GM10266 (cell line): ENCODE results near the gene ANO10.

Experiments used
- DNase-seq: peaks from one replicate; pipeline ENCODE4 v3.0.0; 2012; ENCODE audit errors: extremely low spot score
- CTCF ChIP-seq: IDR thresholded peaks from 2 replicates; pipeline ENCODE4 v1.5.1; 2012; ENCODE audit warnings: mild to moderate bottlenecking, low read depth; ENCODE audit not compliant: control insufficient read depth, insufficient read depth; ENCODE audit errors: missing control alignments

ANO10 gene

GRCh38 chr3:43512754-43513404 is 108.9 kb downstream of the ANO10 start:
- TF ChIP-seq CTCF = no peak
- DNase-seq = no peak

DNA sequence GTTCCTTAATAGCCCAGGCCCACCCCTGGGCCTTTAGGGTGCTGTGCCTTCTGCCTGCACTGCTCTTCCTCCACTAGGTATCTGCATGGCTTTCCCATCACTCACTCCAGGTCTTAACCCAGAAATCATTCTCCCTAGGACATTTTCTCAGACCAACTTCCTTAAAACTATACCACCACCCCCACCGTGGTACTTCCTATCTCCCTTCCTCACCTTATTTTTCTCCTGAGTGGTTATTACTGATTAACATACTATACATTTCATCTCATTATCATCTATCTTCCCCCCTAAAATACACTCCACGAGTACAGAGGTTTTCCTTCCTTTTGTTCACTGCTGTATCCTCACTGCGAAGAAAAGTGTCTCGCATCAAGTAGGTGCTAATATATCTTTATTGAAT is 115.2 kb downstream of the ANO10 start:
- no peak for DNase-seq
- no peak for TF ChIP-seq CTCF

GRCh38 chr3:43505351-43505750 is 116.5 kb downstream of the ANO10 start:
- TF ChIP-seq CTCF = no peak
- no peak for DNase-seq

- DNase-seq = no peak
- TF ChIP-seq CTCF = peak; percentile 30
Observed at GRCh38 chr3:43503067-43503728, 118.6 kb downstream of the ANO10 start.

- DNase-seq = no peak
- TF ChIP-seq CTCF = no peak
Observed at GRCh38 chr3:43499256-43499655, 122.6 kb downstream of the ANO10 start.

DNA sequence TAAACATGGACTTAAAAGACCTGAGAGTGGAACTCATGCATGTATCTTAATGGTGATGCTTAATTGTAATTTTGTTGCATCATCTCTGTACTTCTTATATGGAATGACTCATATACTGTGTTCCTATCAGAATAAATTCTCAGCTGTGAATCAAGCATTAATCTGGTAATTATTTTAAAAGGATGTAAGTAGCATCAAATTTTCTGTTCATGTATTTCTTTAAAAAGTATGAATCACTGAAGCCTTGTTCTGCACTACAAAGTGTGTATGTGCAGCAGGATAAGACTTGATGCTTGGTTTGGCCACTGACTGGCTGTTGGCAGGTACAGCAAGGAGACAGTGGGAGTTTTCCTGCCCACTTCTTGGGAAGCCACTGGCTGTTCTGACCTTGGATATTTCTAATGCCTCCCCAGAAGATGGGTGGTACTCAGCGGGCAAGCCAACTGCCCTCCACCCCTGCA is 123.9 kb downstream of the ANO10 start:
- no peak for DNase-seq
- TF ChIP-seq CTCF = no peak

DNA sequence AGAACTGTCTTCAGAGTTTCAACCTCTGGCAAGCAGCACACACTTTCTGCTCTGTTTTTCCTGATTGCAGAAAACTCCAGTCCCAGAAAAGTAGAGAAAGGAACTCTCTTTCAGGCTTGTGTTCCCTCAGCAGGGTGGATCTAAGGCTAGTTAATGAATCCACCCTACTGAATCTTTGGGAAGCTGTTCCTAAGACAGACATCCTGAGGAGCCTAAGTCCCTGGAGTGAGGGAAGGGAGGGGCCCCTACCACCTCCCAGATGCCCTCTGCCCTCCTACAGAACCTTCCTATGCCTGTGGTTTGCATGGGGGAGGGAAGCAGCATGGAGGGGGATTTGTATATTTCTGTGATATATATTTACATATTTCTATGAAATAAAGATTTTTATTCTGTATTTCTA is 124.4 kb downstream of the ANO10 start:
- no peak for TF ChIP-seq CTCF
- no peak for DNase-seq
